Esophagus squamous epithelium (tissue), 4 donors: Measurements from ENCODE around the gene TPM1.

Source experiments
- CTCF ChIP-seq, 6 experiments: fragments of 450-650 bp in 4 of 6; fragments of 200-600 bp in 2 of 6; sonication (generic) in 2 of 6; IDR thresholded peaks; one replicate each; pipeline ENCODE4 v1.5.1; 2016 to 2019; ENCODE audit warnings: antibody characterized with exemption in 6 of 6, mild to moderate bottlenecking in 4 of 6, moderate library complexity in 4 of 6
- POLR2A ChIP-seq, 4 donors: fragments of 450-650 bp; IDR thresholded peaks; one replicate each; pipeline ENCODE4 v1.6.1; 2017; ENCODE audit warnings: antibody characterized with exemption in 4 of 4, mild to moderate bottlenecking in 4 of 4, moderate library complexity in 3 of 4

DNA sequence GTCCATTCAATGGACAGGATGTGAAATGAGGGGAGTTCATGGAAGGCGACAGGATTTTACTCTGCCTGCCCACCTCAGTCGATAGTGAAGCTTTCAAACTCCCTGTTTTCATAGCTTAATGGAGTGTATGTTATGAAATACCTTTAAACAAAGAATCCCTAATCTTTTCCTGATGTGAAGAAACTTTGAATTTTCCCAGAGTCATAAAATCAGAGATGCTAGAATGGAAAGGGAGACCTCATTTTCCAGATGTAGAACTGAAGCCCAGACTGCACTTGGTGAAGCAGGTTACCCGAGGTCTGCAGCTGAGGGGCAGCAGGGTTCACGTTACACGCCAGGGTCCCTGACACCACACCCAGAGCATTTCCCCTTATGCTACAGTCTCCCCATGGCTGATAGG is 44.4 kb downstream of the TPM1 start:
- TF ChIP-seq CTCF (IDR thresholded peaks at IDR 0.05) = no peak
- TF ChIP-seq POLR2A (IDR thresholded peaks at IDR 0.05) = no peak
